Endometrial microvascular endothelial cells (primary cell): ENCODE results near the gene RPP38. TPM values are rescaled to one million over a fixed set of nuclear protein-coding genes. Genes with fewer than 3 reads are reported as not detected.

ENCODE experiments used
- in situ Hi-C: cut with HindIII; loops from 2 replicates; pipeline ENCODE4 v1.10.0; 2017; ENCODE audit warnings: low sequenced_read_pairs, low pct_unique_long_range_greater_than_20kb; ENCODE audit errors: inconsistent ontology term
- total RNA-seq: library from RNA; depleted of rRNA; stranded (reverse); fragments of >200 nt; gene quantifications from one replicate; pipeline ENCODE4 v1.2.3, GENCODE V29; 2015; ENCODE audit errors: inconsistent ontology term

RPP38 gene
- total RNA-seq, 1 donor from 2014 or later = 6.2 TPM

DNA sequence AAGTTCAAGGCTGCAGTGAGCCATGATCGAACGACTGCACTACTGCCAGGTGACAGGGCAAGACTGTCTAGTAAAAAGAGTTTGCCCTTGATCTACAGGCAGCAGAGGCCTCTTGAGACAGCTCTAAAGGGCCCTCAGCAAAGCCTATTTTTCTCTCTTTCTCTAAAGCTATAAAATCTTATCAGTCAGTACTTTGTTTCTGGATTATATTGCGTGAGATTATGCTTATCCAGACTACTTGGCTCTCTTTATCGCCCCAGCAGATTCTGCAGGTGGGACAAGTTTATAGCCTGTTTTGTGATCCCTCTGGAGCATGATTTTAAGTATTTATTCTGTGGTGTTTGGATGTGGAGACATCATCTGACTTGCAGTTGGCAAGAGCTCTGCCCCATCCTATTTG, 2.7 kb downstream of the RPP38 start:
- in situ Hi-C loops = no loop called here

DNA sequence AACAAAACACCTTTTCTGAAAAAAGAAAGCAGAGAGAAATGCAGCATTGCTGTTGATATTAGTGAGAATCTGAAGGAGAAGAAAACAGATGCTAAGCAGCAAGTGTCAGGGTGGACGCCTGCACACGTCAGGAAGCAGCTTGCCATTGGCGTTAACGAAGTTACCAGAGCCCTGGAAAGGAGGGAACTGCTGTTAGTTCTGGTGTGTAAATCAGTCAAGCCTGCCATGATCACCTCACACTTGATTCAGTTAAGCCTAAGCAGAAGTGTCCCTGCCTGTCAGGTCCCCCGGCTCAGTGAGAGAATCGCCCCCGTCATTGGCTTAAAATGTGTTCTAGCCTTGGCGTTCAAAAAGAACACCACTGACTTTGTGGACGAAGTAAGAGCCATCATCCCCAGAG, 6.4 kb downstream of the RPP38 start:
- in situ Hi-C loops = no loop called here

DNA sequence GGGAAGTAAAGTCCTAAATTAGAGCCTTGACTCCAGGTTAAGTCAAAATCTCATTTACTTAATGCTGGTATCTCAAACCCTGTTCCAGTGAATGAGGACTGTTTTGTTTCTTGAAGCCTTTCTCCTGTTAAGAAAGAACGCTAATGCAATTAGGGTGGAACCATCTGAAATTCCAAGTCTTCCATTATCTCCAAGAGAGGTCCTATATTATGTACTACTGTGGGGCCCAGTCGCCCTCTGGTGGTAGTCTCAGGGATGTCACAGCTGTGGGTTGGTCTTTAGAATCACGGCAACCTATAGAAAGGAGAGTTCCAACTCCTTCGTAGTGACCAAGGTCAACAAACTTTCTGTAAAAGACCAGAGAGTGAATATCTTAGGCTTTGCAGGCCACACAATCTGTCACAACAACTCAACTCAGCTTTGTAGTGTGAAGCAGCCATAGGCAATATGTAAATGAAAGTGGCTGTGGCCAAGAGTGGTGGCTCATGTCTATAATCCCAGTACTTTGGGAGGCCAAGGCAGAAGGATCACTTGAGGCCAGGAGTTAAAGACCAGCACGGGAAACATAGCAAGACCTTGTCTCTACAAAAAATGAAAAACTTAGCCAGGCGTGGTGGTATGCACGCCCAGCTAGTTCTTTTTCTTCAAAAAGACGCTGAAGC, 9.3 kb downstream of the RPP38 start:
- in situ Hi-C loops = no loop called here

DNA sequence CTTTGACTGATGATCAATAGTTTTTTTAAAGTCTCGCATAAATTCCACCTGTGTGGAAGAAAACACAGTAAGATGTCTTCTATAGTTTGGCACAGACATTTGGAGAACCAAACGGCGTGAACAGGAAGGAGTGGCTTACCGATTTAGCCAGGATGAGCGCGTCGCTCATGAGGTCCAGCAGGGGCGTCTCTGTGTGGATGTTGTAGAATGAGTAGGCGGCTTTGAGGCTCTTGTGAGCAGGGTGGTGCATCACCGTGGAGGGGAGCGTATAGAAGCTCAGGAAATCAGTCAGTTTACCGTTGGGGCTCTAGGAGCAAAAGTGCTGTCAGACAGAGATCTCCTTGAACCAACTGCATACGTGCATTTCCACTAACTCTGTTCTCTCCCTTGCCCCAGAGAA, 15.5 kb downstream of the RPP38 start:
- in situ Hi-C loops = no loop called here

DNA sequence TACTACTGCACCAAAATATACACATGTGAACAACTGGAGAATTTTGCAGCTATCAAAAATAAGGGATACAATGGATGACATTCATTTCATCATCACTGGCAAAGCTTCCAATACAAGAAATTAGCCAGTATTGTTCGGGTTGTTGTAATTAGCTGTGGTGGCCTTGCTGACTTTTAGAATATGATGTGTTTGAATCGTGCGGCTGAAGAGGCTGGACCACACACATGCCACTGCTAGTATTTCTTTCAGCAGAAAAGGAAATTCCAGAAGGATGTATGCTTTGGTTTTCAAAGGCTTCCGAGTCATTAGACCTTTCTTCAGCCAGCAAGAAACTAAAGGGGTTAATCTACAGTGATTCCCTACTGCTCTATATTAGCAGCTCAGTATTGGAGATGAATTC, 16.6 kb downstream of the RPP38 start:
- in situ Hi-C loops = no loop called here

DNA sequence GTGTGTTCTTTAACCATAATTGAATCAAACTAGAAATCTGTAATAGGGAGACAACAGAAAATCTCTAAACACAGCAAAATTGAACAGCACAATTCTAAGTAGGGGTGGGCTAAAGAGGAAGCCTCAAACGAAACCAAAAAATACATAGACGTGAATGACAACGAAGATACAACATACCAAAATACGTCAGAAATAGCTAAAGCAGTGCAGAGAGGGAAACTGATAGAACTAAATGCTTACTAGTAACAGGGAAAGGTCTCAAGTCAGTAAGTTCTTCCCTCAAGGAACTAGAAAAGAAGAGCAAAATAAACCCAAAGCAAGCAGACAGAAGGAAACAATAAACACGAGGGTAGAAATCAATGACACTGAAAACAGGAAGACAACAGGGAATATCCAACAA, 19.1 kb downstream of the RPP38 start:
- in situ Hi-C loops = no loop called here

DNA sequence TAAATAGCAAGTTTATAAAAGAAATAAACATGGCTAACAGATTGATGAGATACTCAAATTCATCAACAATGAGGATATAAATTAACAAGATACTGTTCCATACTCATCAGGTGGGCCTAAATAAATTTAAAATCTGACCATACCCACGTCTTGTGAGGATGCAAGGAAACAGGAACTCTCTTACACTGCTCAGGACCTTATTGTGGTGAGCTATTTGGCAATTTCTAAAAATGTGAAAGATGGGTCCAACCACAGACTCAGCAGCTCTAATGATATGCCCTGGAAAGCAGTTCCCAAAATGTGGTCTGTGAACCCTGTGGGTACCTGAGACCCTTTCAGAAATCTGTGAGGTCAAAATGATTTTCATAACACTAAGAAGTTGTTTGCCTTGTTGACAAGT, 21.5 kb downstream of the RPP38 start:
- in situ Hi-C loops = no loop called here

DNA sequence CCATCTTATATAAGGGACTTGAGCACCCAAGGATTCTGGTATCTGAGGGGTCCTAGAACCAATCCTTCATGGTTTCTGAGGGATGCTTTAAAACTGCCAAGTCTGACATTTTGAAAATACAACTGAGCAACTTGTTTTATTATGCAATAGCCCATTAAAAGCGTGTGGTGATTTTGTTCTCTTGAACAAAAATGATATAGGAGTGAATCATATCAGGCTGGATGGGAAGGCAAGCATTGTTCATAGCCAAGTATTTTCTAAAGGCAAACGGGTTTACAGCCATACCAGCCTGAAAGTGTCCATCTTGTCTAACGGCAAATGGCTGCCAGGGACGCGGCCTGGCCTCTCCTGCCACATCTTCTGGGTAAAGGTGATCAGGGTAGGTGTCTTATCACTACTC, 23.4 kb downstream of the RPP38 start:
- in situ Hi-C loops = no loop called here

DNA sequence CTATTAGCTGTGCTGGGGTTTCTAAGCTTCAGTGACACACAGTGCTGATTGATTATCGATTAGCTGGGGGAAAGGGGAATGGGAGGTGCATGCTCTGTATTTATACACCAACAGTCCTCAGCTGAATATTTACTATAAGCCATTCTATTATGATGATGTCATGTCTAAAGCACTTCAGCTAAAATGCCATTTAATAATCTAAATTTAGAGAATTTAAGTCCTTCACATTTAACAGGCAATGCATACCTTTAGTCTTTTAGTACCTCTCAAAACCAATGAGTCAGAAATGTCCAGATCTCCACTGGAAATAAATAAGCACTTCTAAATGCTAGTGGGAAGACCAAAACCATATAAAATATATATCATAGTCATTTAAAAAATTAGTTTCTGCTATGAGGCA, 24.6 kb downstream of the RPP38 start:
- in situ Hi-C loops = no loop called here

DNA sequence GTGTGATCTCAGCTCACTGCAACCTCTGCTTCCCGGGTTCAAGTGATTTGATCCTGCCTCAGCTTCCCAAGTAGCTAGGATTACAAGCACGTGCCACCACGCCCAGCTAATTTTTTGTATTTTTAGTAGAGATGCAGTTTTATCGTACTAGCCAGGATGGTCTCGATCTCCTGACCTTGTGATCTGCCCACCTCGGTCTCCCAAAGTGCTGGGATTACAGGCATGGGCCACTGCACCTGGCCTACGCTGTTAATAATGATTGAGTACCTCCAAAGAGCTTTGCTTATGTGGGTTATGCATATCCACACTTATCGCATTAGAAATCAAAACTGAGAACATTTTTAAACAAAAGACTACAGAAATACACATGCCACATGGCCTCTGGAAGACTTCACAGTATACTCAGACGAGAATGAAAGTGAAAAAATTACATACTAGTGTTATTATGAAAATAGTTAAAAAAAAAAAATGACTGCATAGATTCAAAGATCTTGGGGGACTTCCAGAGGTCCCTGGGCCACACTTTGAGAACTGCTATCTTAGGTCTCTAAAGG, 25.4 kb downstream of the RPP38 start:
- in situ Hi-C loops = no loop called here

DNA sequence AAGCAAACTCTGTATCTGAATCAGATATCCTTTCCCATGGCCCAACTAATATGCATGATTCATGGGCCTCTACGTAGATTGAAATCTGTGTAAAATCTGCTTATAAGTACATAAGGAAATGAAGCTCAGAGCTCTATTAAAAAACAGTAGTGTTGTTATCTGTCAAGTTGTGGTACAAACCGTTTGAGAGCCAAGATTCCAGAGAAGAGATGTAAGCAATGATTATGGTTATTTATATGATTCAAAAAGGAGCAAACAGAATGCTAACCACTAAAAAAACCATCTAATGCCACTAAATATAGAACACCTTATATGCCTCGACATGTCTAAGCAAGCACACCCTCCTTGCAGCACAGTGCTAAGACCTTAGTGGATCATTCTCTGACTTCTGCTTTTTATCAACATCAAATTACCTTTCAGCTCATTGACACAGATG, 26.6 kb downstream of the RPP38 start:
- in situ Hi-C loops = no loop called here

DNA sequence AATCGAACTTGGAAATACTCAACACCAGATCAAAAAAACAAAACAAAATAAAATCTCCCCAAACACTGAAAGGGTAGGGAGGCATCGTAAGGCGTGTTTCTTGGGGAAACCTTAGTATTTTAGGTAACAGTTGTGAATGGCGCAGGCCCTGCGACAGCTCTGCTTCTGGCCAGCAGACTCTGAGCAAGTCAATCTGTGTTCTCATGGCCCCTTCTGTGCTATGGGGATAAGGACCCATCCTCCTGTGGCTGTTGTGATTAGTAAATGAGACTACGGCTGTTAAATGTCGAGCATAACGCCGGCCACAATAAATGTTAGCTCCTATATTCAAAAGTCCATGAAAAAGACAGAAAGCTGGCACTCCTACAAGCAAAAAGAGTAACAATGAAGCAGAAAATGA, 27.0 kb downstream of the RPP38 start:
- in situ Hi-C loops = no loop called here

DNA sequence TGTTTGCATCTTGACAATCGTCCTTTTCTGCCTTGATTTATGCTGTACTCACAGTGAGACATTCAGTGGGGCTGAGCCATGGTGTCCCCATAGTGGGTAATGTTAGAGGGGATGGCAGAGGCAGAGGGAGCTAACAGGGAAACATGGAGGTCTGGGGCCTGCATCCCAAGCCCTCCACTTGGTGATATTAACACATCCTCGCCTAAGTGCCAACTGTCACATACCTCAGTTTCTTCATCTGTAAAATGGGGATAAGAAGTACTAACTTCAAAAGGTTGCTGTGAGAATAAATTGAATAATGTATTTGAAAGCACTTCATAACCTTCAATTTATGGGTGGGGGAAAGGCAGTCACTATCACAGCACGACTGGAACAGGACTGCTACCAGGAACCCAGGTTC, 27.8 kb downstream of the RPP38 start:
- in situ Hi-C loops = no loop called here

DNA sequence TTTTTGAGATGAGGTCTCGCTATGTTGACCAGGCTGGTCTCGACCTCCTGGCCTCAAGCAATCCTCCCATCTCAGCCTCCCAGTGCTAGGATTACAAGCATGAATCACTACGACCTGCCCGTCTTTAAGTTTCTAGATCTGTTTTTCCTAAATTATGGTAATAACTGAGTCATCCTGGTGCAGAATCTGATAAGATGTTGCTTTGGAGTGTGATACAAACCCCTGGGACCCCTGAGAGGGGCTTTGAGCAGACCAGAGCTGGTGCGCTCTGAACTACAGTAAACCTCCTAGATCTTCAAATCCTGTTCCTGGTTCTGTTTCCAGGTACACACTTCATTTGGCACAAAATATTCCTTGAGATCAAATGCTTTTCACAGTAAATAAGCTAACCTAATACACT, 34.2 kb downstream of the RPP38 start:
- in situ Hi-C loops = no loop called here

DNA sequence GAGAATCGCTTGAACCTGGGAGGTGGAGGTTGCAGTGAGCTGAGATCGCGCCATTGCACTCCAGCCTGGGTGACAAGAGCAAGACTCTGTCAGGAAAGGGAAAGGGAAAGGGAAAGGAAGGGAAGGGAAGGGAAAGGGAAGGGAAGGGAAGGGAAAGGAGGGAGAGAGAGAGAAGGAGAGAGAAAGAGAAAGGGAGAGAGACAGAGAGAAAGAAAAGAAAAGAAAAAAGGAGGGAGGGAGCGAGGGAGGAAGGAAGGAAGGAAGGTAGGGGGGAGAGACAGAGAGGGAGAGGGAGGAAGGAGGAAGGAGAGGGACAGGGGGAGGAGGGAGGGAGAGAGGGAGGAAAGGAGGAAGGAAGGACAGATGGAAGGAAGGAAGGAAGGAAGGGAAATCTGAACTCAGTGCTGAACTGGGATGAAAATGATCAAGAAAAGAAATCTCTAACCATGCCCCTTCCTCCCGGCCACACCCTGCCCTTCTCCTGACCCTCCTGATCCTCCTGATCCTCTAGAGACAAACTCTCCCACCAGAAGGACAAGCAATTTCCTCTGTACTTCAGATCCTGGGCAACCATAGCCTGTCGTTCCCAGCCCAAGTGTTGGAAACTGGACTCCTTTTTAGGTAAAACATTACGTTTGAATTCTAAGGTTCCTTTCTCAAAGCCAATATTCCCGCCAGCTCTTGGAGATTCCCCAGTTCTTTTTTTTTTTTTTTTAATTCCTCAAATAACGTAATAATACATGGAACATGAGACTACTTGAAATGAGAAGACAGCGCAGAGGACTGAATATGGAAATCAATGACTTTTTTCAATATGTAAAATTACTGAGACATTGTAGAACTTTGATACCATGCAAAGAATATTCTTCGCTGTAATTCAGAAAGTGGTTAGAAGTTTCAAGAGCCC, 39.2 kb downstream of the RPP38 start:
- in situ Hi-C loops = no loop called here

DNA sequence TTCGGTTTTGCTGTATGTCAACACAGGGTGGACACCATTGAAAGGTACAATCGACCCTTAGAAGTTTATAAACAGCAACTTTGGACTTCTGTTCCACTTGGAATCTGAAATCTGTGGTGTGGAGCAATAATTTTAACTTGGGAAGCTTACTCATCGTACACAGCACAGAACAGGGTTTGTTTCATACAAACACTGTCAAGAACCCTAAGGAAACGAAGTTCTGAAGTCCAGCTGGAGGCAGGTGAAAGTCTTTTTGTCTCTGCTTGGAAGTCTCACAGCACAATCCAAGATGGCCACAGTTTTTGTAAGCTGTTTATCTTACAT, 39.8 kb downstream of the RPP38 start:
- in situ Hi-C loops = no loop called here

DNA sequence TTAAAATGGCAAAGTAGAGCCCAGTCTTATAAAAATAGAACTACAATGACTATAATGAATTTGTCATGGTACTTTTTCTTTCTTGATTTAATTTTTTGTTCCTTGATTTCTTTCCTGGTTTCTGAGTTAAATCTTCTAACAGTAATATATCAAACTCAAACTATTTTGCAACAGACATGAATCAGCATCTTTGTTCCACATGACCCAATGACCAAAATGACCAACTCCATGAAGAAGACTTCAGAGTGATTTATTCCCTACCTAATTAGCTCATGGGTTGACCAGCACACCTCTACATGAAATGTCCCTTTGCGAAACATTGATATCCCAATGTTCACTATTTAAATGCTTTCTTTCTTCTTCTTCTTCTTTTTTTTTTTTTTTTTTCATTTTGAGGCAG, 40.5 kb downstream of the RPP38 start:
- in situ Hi-C loops = no loop called here

DNA sequence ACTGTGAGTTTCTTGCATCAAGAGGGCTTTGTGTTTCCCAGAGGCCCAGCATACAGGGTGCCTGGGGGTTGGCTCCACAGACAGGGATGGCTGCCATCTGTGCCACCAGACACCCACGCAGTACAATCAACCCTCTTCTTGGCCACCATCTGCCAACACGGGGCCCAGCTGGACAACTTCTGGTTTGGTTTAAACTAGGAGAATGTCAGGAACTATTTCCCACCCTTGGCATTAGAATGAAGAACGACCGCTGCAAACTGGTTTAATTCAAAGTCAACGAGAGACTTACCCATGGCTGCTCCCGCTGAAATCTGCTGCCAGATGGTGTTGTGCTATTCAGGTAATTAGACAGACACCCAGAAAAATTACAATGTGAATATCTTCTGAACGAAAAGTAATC, 43.5 kb downstream of the RPP38 start:
- in situ Hi-C loops = no loop called here

DNA sequence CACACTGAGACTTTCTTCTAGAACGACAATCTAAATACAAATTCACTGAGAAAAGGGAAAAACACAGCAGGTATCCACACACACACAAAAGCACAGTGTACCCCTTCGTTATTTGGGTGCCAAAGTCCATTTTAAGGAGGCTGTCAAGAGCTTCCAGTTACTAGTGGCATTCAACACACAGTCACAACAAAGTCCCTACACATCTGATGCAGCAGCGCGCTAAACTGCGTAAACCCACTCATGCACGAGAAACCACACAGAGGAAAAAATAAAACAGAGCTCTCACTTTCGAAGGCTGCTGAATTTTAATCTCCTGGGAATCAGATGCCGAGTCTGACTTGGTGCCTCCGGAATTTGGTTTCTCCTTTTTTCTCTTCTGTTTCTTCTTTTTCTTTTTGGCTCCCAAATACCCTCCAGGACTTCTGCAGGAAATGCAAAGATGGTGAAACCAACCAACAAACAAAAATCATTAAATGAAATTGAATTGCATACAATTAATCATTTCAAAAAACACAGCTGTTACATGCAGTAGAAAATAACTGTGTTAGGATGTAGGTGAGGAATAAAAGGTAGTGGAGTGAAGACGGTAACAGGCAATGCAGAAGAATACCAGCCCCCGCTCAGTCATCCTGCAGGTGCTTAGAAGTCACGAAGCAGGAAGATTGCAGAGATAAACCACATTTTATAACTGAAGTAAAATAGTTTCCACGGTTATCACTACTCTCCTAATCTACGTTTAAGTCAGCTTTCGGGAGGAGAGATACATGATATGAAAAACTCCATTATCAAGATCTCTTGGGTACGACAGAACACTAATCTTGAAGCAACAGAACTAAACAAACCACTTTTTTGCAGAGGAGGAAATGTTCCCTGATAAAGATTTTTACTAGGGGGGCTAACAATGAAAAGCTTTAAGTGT, 44.2 kb downstream of the RPP38 start:
- in situ Hi-C loops = no loop called here
